Measurements from ENCODE around the gene PIAS4.

Gene PIAS4

GRCh38 chr19:3979289-3979673 is 28.3 kb upstream of the PIAS4 start:
- DNase-seq (ENCODE audit: low read depth) = no peak
- no peak overlapping the region for H3K4me3 ChIP-seq (ENCODE audit: low read length)
- no peak for TF ChIP-seq CTCF (conservative IDR thresholded peaks at IDR 0.05; ENCODE audit: low read length)

GRCh38 chr19:3979674-3980352 is 27.7 kb upstream of the PIAS4 start:
- no peak for DNase-seq (ENCODE audit: low read depth)
- no peak for TF ChIP-seq CTCF (conservative IDR thresholded peaks at IDR 0.05; ENCODE audit: low read length)
- no peak overlapping the region for H3K4me3 ChIP-seq (ENCODE audit: low read length)

- no peak for TF ChIP-seq CTCF (conservative IDR thresholded peaks at IDR 0.05; ENCODE audit: low read length)
- H3K4me3 ChIP-seq (ENCODE audit: low read length) = no peak overlapping the region
- no peak for DNase-seq (ENCODE audit: low read depth)
Measured at GRCh38 chr19:3980353-3981251, 26.9 kb upstream of the PIAS4 start.

- no peak overlapping the region for H3K4me3 ChIP-seq (ENCODE audit: low read length)
Measured at GRCh38 chr19:3981373-3981735, 26.2 kb upstream of the PIAS4 start.

GRCh38 chr19:3981736-3982681 is 25.5 kb upstream of the PIAS4 start:
- no peak for TF ChIP-seq CTCF (conservative IDR thresholded peaks at IDR 0.05; ENCODE audit: low read length)
- no peak for DNase-seq (ENCODE audit: low read depth)
- H3K4me3 ChIP-seq (ENCODE audit: low read length) = no peak overlapping the region

More at GRCh38 chr19:3981373-3981735, 26.2 kb upstream of the PIAS4 start:
- TF ChIP-seq CTCF (conservative IDR thresholded peaks at IDR 0.05; ENCODE audit: low read length) = no peak
- DNase-seq (ENCODE audit: low read depth) = no peak

GRCh38 chr19:3982701-3983541 is 24.6 kb upstream of the PIAS4 start:
- no peak for TF ChIP-seq CTCF (conservative IDR thresholded peaks at IDR 0.05; ENCODE audit: low read length)
- DNase-seq (ENCODE audit: low read depth) = peak; percentile 58
- peak overlapping the region; percentile 83 for H3K4me3 ChIP-seq (ENCODE audit: low read length)

Measured in AG10803 (cell line).